LNCAP (cell line): ENCODE measurements around the gene ECI1.

ENCODE experiments used
- TF ChIP-seq, protein P1 (sequence below): fragments of 450-650 bp; IDR thresholded peaks from 2 replicates; pipeline ENCODE4 v1.5.1; 2017; ENCODE audit warnings: mild to moderate bottlenecking

Gene ECI1

DNA sequence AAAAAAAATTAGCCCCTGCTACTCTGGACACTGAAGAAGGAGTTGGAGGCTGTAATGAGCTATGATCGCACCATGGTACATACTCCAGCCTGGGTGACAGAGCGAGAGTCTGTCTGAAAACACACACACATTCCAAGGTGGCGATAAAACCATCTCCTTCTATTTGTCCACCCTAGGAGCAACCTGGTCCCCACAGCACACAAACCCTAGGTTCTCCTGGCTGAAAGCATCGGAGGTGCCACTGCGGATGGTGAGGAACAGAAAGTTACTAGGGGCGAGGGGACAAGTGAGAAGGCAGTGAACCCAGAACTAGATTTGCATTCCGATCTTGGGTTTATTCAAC lies 1.4 kb upstream of the ECI1 start:
- TF ChIP-seq, protein P1, sequence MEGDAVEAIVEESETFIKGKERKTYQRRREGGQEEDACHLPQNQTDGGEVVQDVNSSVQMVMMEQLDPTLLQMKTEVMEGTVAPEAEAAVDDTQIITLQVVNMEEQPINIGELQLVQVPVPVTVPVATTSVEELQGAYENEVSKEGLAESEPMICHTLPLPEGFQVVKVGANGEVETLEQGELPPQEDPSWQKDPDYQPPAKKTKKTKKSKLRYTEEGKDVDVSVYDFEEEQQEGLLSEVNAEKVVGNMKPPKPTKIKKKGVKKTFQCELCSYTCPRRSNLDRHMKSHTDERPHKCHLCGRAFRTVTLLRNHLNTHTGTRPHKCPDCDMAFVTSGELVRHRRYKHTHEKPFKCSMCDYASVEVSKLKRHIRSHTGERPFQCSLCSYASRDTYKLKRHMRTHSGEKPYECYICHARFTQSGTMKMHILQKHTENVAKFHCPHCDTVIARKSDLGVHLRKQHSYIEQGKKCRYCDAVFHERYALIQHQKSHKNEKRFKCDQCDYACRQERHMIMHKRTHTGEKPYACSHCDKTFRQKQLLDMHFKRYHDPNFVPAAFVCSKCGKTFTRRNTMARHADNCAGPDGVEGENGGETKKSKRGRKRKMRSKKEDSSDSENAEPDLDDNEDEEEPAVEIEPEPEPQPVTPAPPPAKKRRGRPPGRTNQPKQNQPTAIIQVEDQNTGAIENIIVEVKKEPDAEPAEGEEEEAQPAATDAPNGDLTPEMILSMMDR = no peak

GRCh38 chr16:2250652-2251295 lies 613 bp downstream of the ECI1 start:
- TF ChIP-seq, protein P1 = no peak

DNA sequence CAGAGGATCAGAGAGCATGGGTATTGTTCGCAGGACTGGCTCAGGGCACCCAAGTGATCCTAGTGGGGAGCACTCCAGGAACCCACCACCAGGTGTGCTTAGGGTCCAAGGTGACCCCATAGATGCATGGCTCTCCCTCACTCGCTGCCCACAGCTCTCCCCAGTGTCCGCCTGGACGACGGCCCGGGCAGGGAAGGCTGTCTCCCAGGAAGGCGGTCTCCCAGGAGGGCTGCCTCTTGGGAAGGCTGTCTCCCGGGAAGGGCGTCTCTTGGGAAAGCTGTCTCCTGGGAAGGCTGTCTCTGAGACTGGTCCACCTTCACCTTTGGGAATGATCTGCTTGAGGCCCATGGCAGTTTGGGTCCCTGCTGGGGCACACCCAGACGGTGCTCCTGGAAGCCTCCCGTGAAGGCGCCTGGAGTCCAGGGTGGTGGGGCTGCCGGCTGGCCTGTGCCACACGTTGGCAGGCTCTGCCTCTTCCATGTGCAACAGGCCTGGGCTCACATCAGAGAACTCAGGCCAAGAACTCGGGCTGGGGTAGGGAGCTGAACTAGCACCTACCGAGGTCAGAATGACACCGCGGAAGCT lies 5.0 kb downstream of the ECI1 start:
- TF ChIP-seq, protein P1 = no peak

DNA sequence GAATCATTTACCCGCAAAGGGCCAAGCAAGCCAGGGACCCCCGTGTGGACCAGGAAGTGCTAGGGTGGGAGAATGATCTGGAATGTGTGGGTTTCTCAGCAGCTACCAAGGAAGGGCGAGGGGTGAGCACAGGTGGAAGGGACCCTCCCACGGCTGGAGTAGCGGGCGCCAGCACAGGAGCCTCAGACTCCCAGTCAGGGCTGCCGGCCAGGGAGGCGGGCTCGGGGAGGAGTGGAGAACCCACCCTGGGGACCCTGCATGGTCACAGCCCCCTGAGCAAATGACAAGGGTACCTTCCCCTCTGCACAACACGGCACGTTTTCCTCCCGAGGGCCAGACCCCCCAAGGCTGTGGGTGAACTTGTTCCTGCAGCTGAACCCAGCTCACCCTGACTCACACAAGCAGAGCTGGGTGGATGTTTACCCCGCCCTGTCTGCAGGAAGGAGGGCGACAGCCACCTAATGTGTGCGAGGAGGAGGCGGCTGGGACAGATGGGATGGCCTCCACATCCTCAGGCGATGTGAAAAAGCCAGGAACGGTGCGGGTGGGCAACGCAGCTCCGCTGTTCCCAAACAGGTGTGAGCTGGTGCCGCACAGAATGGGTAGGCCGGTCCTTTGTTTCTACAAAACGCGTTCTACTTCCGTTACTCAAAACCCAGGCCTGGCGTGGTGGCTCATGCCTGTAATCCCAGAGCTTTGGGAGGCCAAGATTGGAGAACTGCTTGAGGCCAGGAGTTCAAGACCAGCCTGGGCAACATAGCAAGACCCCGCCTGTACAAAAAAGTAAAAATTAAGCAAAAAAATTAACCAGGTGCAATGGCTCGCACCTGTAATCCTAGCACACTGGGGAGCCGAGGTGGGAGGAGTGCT lies 6.2 kb downstream of the ECI1 start:
- TF ChIP-seq, protein P1 = no peak

- TF ChIP-seq, protein P1 = no peak
Observed at GRCh38 chr16:2244301-2244700, 7.1 kb downstream of the ECI1 start.

DNA sequence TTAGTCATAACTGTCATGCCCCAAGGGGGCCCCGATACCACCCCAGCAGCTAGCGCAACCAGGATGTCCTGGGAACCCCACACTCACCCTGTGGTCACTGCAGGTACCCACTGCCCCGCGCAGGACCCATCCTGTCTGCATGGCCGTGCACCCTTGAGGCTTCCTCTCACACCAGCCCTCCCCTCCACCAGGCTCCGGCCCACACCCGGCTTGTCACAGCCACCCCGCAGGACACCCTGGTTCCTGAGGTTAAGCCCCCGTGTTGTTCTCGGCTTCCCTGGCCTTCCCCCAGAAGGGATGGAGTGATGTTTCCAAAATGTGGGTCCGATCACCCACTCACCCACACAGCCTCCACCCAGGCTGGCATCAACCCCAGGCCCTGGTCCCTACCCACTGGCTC lies 7.6 kb downstream of the ECI1 start:
- TF ChIP-seq, protein P1 = no peak

DNA sequence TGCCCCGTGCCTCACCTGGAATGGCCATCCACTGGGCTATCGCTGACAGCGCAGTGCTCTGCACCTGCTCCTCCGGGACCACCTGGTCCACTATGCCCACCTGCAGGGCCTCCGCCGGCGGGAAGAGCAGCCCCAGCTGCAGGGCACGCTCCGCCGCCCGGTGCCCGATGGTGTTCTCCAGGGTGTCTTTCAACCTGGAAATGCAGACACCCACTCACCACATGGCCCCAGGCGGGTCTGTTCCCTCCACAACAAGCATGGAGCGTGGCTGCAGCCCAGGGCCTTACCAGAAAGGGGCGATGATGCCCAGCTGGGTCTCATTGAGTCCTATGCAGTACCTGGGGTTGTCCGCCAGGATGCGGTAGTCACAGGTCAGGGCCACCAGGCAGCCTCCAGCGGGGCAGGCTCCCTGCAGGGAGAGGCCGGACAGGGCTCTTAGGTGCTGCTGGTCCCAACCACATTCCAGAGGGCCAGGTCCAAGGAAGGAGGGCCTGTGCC lies 8.3 kb downstream of the ECI1 start:
- TF ChIP-seq, protein P1 = no peak
